Stomach smooth muscle (tissue), 2 donors: ENCODE data around the gene CADPS.

Experiments used
- H3K27ac ChIP-seq: one replicate; pipeline ENCODE4 v1.7.0; 2013; ENCODE audit warnings: mild to moderate bottlenecking, low read length, inconsistent platforms
- H3K27me3 ChIP-seq, 2 donors: one replicate each; pipeline ENCODE4 v1.7.0; 2013; ENCODE audit warnings: low read length in 2 of 2; ENCODE audit not compliant: insufficient read depth in 2 of 2, control insufficient read depth in 1 of 2
- H3K36me3 ChIP-seq, 2 donors: one replicate each; pipeline ENCODE4 v1.7.0; 2013; ENCODE audit warnings: low read length in 2 of 2; ENCODE audit not compliant: control insufficient read depth in 2 of 2, insufficient read depth in 2 of 2
- H3K4me1 ChIP-seq: one replicate; pipeline ENCODE4 v1.7.0; 2013; ENCODE audit warnings: low read length; ENCODE audit not compliant: control insufficient read depth, insufficient read depth
- H3K4me3 ChIP-seq, 2 donors: one replicate each; pipeline ENCODE4 v1.7.0; 2013; ENCODE audit warnings: low read length in 2 of 2
- H3K9ac ChIP-seq, 2 donors: one replicate each; pipeline ENCODE4 v1.7.0; 2013; ENCODE audit warnings: low read length in 2 of 2, mild to moderate bottlenecking in 1 of 2
- H3K9me3 ChIP-seq, 2 donors: one replicate each; pipeline ENCODE4 v1.7.0; 2013; ENCODE audit warnings: low read length in 2 of 2; ENCODE audit not compliant: control insufficient read depth in 2 of 2
- donor health status: healthy.
- donor health status: Pancreatic carcinoma.

Gene CADPS

GRCh38 chr3:62874711-62875557 is at the start of gene CADPS:
CADPS (minus strand) TSS chr3:62875416; CDS start chr3:62875029, 387 bp downstream.
- no peaks in the 10 kb centered on the region for H3K36me3 ChIP-seq
- H3K27ac ChIP-seq: no peak within 1 kb of the TSS
- H3K9me3 ChIP-seq: peaks cover 0 to 5% of the 10 kb centered on the region in 2 donors
- peaks cover 11% of the 10 kb centered on the region for H3K4me1 ChIP-seq
- H3K27me3 ChIP-seq: peaks cover 25 to 34% of the 10 kb centered on the region in 2 donors
- H3K9ac ChIP-seq: no peak within 1 kb of the TSS
- H3K4me3 ChIP-seq: peak within 1 kb of the TSS; percentile 20 to 64

GRCh38 chr3:62923066-62923465 is 47.9 kb upstream of the CADPS start:
- Histone ChIP-seq H3K9ac (no peak overlapping the region), H3K4me3 (no peak overlapping the region), H3K9me3 (no peaks in the 10 kb centered on the region), H3K4me1 (no peaks in the 10 kb centered on the region), H3K27me3 (no peaks in the 10 kb centered on the region), H3K27ac (no peak overlapping the region), H3K36me3 (no peaks in the 10 kb centered on the region)

- H3K4me3 ChIP-seq: no peak overlapping the region
- no peak overlapping the region for H3K9ac ChIP-seq
- H3K27me3 ChIP-seq: no peaks in the 10 kb centered on the region
- no peaks in the 10 kb centered on the region for H3K4me1 ChIP-seq
- no peak overlapping the region for H3K27ac ChIP-seq
- no peaks in the 10 kb centered on the region for H3K9me3 ChIP-seq
- H3K36me3 ChIP-seq: no peaks in the 10 kb centered on the region
Measured at GRCh38 chr3:62922326-62922725, 47.1 kb upstream of the CADPS start.

DNA sequence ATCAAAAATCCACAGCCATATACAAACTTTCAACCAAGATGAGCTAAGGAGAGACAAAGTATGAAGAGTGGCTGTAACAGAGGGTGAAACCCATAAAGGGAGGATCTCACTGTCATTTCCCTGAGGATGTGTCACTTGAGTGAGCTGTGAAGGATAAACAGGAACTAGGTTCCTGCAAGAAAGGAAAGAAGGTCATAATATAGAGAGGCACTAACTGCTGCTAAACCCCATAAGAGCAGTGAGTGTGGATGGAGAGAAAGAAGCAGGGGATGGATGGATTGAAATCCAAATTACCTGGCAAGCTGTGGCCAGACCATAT is 45.2 kb upstream of the CADPS start:
- no peaks in the 10 kb centered on the region for H3K9me3 ChIP-seq
- H3K9ac ChIP-seq: no peak overlapping the region

DNA sequence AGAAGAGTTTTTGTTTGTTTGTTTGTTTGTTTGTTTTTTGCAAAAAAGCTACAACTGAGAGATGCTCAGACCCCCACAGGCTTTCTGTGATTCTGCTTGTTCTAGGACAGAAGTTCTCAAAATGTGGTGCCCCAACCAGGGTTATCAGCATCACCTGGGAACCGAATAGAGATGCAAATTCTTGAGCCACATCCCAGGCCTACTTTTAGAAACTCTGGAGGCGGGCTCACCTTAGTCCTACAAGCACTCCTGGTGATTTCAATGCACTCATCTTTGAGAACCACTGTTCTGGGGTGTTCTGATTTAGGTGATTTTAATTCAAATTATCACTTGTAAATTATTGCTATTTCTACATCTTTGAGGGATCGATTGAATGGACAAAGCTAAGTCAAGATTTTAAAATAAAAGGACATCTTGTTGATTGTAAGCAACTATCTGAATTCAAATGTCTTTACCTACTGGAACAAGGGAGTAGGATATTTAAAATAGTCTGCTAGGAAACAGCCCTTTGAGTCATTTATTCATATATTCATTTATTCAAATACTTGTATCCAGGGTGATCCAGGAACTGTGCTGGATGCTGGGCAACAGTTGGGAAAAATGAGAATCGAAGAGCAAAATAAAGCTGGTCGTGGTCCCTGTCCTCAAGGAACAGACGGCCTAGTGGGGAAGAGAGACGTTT is 44.7 kb upstream of the CADPS start:
- no peaks in the 10 kb centered on the region for H3K9me3 ChIP-seq
- H3K27ac ChIP-seq: no peak overlapping the region
- H3K36me3 ChIP-seq: no peaks in the 10 kb centered on the region
- H3K4me1 ChIP-seq: no peaks in the 10 kb centered on the region
- no peaks in the 10 kb centered on the region for H3K27me3 ChIP-seq
- H3K4me3 ChIP-seq: no peak overlapping the region
- no peak overlapping the region for H3K9ac ChIP-seq

More for the DNA sequence above, 45.2 kb upstream of the CADPS start:
- no peak overlapping the region for H3K4me3 ChIP-seq
- H3K4me1 ChIP-seq: no peaks in the 10 kb centered on the region
- no peak overlapping the region for H3K27ac ChIP-seq
- H3K36me3 ChIP-seq: no peaks in the 10 kb centered on the region
- H3K27me3 ChIP-seq: no peaks in the 10 kb centered on the region

DNA sequence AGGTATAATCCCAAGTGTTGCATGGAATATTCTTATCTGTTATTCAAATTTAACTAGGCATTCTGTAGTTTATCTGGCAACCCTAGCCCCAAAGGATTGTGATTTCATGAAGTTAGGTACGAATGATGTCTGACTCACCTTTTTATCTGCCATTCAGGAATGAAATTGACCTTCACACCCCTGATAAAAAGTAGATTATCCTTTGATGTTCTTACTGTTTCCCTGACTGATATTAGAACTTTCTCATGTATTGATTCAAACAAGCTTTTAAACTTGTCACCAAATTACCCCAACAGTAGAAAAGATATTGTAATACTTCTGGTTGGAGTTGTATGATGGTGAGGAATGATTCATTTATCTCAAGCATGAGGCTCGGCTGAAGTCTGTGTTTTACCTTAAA is 43.6 kb upstream of the CADPS start:
- no peaks in the 10 kb centered on the region for H3K9me3 ChIP-seq
- no peak overlapping the region for H3K27ac ChIP-seq
- no peak overlapping the region for H3K9ac ChIP-seq
- no peaks in the 10 kb centered on the region for H3K27me3 ChIP-seq
- no peak overlapping the region for H3K4me3 ChIP-seq
- no peaks in the 10 kb centered on the region for H3K36me3 ChIP-seq
- no peaks in the 10 kb centered on the region for H3K4me1 ChIP-seq

DNA sequence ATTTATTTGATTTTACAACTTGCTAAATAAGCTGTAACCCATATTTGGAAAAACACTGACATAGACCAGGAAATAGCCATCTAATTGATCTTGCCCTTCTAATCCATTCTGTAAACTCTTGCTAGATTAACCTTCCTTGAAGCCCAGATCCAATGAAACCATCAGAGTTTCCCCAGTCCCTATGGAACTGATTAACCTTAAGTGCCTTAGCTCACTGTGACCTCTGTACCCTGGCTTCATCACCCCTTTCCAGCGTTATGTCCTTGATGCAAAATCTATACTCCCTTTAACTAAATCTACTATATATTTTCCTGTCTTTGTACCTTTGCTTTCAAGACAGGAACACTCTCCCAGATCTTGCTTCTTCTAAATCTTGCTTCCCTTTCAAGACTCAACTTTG is 42.9 kb upstream of the CADPS start:
- Histone ChIP-seq H3K4me1 (no peaks in the 10 kb centered on the region), H3K27ac (no peak overlapping the region)

DNA sequence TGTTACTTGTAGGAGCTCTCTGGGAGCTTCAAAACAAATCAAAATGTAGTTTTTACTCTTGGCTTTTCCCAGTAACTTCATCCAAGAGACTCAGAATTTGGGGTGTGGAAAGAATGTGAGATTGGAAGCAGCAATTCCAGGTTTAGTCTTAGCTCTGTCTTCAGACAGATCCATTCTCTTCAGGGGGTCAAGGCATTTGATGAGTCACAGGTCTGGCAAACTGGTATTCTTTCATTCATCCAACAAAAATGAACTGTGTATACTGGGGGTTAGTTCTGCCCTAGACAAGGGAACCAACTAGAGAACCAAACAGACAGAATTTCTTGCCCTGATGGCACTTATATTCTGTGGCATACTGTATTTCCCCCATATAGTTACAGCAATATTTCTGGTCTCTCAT is 36.3 kb upstream of the CADPS start:
- Histone ChIP-seq H3K9ac (no peak overlapping the region), H3K9me3 (no peaks in the 10 kb centered on the region), H3K4me1 (no peaks in the 10 kb centered on the region), H3K4me3 (no peak overlapping the region), H3K36me3 (no peaks in the 10 kb centered on the region), H3K27ac (no peak overlapping the region), H3K27me3 (no peaks in the 10 kb centered on the region)

More for the DNA sequence above, 42.9 kb upstream of the CADPS start:
- H3K9ac ChIP-seq: no peak overlapping the region
- H3K9me3 ChIP-seq: no peaks in the 10 kb centered on the region
- H3K4me3 ChIP-seq: no peak overlapping the region
- H3K27me3 ChIP-seq: no peaks in the 10 kb centered on the region
- no peaks in the 10 kb centered on the region for H3K36me3 ChIP-seq

GRCh38 chr3:62905331-62905730 is 30.1 kb upstream of the CADPS start:
- no peaks in the 10 kb centered on the region for H3K4me1 ChIP-seq
- no peaks in the 10 kb centered on the region for H3K27me3 ChIP-seq

GRCh38 chr3:62898530-62899496 is 23.6 kb upstream of the CADPS start:
- H3K4me3 ChIP-seq: no peak overlapping the region
- H3K9me3 ChIP-seq: no peaks in the 10 kb centered on the region
- H3K27me3 ChIP-seq: no peaks in the 10 kb centered on the region
- no peaks in the 10 kb centered on the region for H3K4me1 ChIP-seq
- H3K9ac ChIP-seq: no peak overlapping the region
- H3K36me3 ChIP-seq: no peaks in the 10 kb centered on the region
- H3K27ac ChIP-seq: no peak overlapping the region

More at GRCh38 chr3:62905331-62905730, 30.1 kb upstream of the CADPS start:
- H3K27ac ChIP-seq: no peak overlapping the region
- no peak overlapping the region for H3K9ac ChIP-seq
- H3K9me3 ChIP-seq: no peaks in the 10 kb centered on the region
- no peak overlapping the region for H3K4me3 ChIP-seq
- H3K36me3 ChIP-seq: no peaks in the 10 kb centered on the region
